ENCODE results near the gene CCR1.
"Not testable (repeated sequence)": the region's sequence is repeated elsewhere in the genome, so short reads cannot be mapped to it uniquely, and the experiment has no call there.

CCR1 gene

GRCh38 chr3:46187876-46188275, 20.2 kb downstream of the CCR1 start:
- no peak for DNase-seq (ENCODE audit: low read depth in 1 of 2, low spot score in 1 of 2)
- in situ Hi-C loops (cut with HindIII; ENCODE audit: low pct_unique_long_range_greater_than_20kb, low sequenced_read_pairs), result no loop called here

DNA sequence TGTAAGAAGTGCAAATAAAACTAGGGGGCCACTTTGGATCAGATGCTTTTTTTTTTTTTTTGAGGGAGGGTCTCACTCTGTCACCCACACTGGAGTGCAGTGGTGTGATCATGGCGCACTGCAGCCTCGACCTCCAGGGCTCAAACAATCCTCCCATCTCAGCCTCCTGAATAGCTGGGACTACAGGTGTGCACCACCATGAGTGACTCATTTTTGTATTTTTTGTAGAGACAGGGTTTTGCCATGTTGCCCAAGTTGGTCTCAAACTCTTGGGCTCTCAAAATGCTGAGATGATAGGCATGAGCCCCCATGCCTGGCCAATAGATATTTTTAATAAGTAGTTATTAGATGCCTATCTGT, 20.8 kb downstream of the CCR1 start:
- in situ Hi-C loops (cut with HindIII; ENCODE audit: low pct_unique_long_range_greater_than_20kb, low sequenced_read_pairs), result no loop called here
- no peak for DNase-seq (ENCODE audit: low read depth in 1 of 2, low spot score in 1 of 2)
- no peak for TF ChIP-seq JUND (IDR thresholded peaks at IDR 0.05; ENCODE audit: low read depth)

More at GRCh38 chr3:46187876-46188275, 20.2 kb downstream of the CCR1 start:
- TF ChIP-seq JUND (IDR thresholded peaks at IDR 0.05; ENCODE audit: low read depth), result no peak

DNA sequence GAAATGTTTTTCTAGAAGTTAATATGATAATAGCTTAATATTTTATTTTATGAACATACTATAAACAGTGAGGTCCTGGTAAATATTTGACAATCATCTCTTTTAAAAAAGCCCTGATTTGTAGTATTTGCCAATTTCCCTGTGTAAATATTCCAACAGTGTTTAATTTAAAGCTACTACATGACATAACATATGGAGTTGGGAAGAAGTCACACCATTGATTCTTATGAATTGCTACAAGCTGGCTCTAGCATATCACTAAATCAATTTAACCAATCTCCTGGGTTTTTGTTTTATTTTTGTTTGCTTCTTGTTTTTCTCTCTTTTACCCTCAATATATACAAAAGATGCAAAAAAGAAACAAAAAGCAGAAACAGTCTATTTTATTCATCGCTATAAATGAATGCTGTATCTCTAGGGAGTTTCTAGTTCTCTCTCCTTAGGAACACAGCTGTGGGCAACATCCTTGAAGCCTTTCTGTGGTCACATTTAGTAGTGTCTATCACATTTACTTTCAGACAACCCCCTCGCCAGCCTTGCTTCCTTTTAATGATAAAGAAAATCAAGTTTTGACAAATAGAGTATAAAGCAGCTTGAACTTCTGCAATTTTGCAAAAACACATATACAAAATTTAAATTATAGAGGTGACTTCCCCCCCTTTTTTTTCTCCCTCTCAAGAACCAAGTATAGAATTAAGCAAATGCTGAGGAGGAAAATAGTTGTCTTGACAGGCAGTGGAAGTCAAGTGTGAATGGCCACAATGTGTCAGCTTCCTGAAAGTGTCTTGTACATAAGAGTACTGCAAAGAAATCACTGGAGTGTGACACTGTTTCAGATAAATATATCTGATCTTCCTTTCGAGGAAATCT, 21.4 kb downstream of the CCR1 start:
- no peak for DNase-seq (ENCODE audit: low read depth in 1 of 2, low spot score in 1 of 2)
- no peak for TF ChIP-seq JUND (IDR thresholded peaks at IDR 0.05; ENCODE audit: low read depth)
- in situ Hi-C loops (cut with HindIII; ENCODE audit: low pct_unique_long_range_greater_than_20kb, low sequenced_read_pairs), result no loop called here

DNA sequence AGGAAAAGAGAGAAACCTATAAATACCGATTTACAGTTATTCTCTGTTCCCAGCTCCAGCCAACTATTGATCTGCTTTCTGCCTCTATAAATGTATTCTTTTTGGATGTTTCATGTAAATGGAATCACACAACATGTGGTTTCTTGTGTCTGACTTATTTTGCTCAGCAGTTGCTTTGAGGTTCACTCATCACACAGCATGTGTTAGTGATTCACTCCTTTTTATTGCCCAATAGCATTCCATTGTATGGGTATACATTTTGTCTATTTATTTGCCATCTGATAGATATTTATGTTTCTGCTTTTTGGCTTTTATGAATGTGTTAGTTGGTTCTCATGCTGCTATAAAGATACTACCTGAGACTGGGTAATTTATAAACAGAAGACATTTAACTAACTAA, 23.6 kb downstream of the CCR1 start:
- no peak for DNase-seq (ENCODE audit: low read depth in 1 of 2, low spot score in 1 of 2)
- in situ Hi-C loops (cut with HindIII; ENCODE audit: low pct_unique_long_range_greater_than_20kb, low sequenced_read_pairs), result no loop called here
- TF ChIP-seq JUND (IDR thresholded peaks at IDR 0.05; ENCODE audit: low read depth), result no peak

DNA sequence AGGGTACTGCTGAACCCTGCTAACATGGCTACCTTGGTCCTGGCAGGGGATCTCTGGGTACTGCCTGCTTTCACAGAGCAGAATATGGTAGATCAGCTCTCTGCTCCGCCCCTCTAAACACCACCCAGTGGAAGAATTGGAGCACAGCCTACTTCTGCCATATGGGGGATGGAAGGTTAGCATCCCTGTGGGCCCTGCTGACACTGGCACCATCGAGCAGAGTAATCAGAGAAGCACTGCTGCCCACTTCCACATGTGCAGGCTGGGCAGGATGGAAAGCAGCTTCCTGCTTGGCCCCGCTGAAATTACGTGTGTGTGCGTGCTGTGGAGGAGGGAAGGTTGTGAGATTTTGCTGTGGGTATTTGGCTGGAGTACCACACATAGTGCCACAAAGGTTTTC, 24.8 kb downstream of the CCR1 start:
- in situ Hi-C loops (cut with HindIII; ENCODE audit: low pct_unique_long_range_greater_than_20kb, low sequenced_read_pairs), result no loop called here
- no peak for DNase-seq (ENCODE audit: low read depth in 1 of 2, low spot score in 1 of 2)
- no peak for TF ChIP-seq JUND (IDR thresholded peaks at IDR 0.05; ENCODE audit: low read depth)

GRCh38 chr3:46168583-46169345, 39.3 kb downstream of the CCR1 start:
- no peak for TF ChIP-seq JUND (IDR thresholded peaks at IDR 0.05; ENCODE audit: low read depth)
- DNase-seq (ENCODE audit: low read depth in 1 of 2, low spot score in 1 of 2), result no peak
- in situ Hi-C loops (cut with HindIII; ENCODE audit: low pct_unique_long_range_greater_than_20kb, low sequenced_read_pairs), result no loop called here

DNA sequence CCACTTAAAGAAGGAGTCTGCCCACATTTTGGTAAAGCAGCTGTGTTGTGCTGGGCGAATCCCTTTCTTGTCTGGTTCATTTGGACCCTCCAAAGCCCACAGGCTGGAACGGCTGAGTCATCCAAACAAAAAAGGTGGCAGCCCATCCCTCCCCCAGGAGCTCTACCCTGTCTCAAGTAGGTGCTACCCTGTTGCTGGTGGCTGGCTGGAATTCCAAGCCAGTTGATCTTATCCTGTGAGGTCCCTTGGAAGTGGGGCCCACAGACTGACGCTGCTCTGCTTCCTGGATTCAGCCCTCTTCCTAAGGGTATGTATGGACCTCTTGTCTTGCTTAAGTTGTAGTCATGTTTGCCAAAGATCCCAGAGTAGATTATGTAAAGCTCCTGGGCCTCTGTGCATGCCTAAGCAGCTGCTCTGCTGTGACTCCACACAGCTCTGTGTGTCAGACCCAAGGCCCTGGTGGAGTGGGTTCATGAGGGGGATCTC, 44.5 kb downstream of the CCR1 start:
- TF ChIP-seq JUND (IDR thresholded peaks at IDR 0.05; ENCODE audit: low read depth), result peak; percentile 64
- in situ Hi-C loops (cut with HindIII; ENCODE audit: low pct_unique_long_range_greater_than_20kb, low sequenced_read_pairs), result no loop called here
- DNase-seq (ENCODE audit: low read depth in 1 of 2, low spot score in 1 of 2), result peak; percentile 37 to 94

- in situ Hi-C loops (cut with HindIII; ENCODE audit: low pct_unique_long_range_greater_than_20kb, low sequenced_read_pairs), result no loop called here
- peak in 1 of 2 experiments; percentile 91 for DNase-seq (ENCODE audit: low read depth in 1 of 2, low spot score in 1 of 2)
- TF ChIP-seq JUND (IDR thresholded peaks at IDR 0.05; ENCODE audit: low read depth), result no peak
Observed at GRCh38 chr3:46162975-46163555, 45.0 kb downstream of the CCR1 start.

GRCh38 chr3:46157685-46158084, 50.4 kb downstream of the CCR1 start:
- DNase-seq (ENCODE audit: low read depth in 1 of 2, low spot score in 1 of 2); in situ Hi-C loops (cut with HindIII; ENCODE audit: low pct_unique_long_range_greater_than_20kb, low sequenced_read_pairs): not testable (repeated sequence)

DNA sequence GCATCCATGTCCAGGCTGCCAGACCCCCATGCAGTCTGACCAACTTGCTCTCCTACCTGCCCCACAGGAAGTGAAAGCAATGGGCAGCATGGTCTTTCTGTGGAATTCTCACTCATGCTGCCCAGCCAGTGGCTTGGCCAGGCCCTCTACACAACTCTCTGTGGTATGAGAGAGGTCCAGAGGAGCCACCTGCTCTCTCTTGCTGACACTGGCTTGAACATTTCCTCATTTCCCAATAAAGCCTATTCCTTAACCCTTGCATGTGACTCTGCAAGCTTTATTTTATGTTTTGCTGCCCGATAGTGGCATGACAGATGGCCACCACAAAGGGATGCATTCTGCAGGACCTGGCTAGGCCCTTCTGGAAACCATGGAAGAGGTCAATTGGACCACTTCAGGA, 53.8 kb downstream of the CCR1 start:
- in situ Hi-C loops (cut with HindIII; ENCODE audit: low pct_unique_long_range_greater_than_20kb, low sequenced_read_pairs), result no loop called here
- no peak for TF ChIP-seq JUND (IDR thresholded peaks at IDR 0.05; ENCODE audit: low read depth)
- no peak for DNase-seq (ENCODE audit: low read depth in 1 of 2, low spot score in 1 of 2)
